Activated CD8-positive, alpha-beta T cell treated with anti-CD3 and anti-CD28 coated beads, Interleukin-2, amount 10 ng/mL, durations not matched to agents 7 days and 5 days (primary cell): ENCODE results near the gene RNF125. TPM values are rescaled to one million over a fixed set of nuclear protein-coding genes. Genes with fewer than 3 reads are reported as not detected.

Experiments
- ATAC-seq: fragments of 150-1000 bp; cut with Tn5 transposase; one replicate; pipeline ENCODE4 v1.10.0; 2021; ENCODE audit warnings: moderate library complexity
- CTCF ChIA-PET: fragments of 350-600 bp; sonication (Branson Sonifier 250); formaldehyde crosslinking; loops from one replicate; lab custom pipeline; 2021; ENCODE audit warnings: antibody characterized with exemption; lab: Charles Lee
- POLR2A ChIA-PET: fragments of 350-600 bp; sonication (Branson Sonifier 250); formaldehyde crosslinking; loops from one replicate; lab custom pipeline; 2021; ENCODE audit warnings: antibody characterized with exemption; lab: Charles Lee
- DNase-seq: peaks from one replicate; pipeline ENCODE4 v3.0.0-alpha.2; 2020
- H3K27ac Mint-ChIP-seq: one replicate; pipeline ENCODE4 v1.8.0; 2021; ENCODE audit warnings: mild to moderate bottlenecking, mixed read lengths
- H3K27me3 Mint-ChIP-seq: one replicate; pipeline ENCODE4 v1.8.0; 2021; ENCODE audit warnings: low read depth, mixed read lengths
- H3K36me3 Mint-ChIP-seq: one replicate; pipeline ENCODE4 v1.8.0; 2021; ENCODE audit warnings: low read depth, mixed read lengths
- H3K4me1 Mint-ChIP-seq: one replicate; pipeline ENCODE4 v1.8.0; 2021; ENCODE audit warnings: low read depth, mixed read lengths
- H3K4me3 Mint-ChIP-seq: one replicate; pipeline ENCODE4 v1.8.0; 2021; ENCODE audit warnings: mild to moderate bottlenecking, mixed read lengths
- H3K9me3 Mint-ChIP-seq: one replicate; pipeline ENCODE4 v1.8.0; 2022; ENCODE audit warnings: mixed read lengths; ENCODE audit not compliant: insufficient read depth
- total RNA-seq, 2 experiments: library from RNA; stranded (reverse); gene quantifications; one replicate each; pipeline ENCODE4 v1.2.3, GENCODE V29; 2021

RNF125 gene
- 10 to 100 TPM; 26.5 to 27.9 TPM for total RNA-seq

GRCh38 chr18:32018331-32019250 lies at the start of gene RNF125:
Gene RNF125, plus strand, starts transcription at chr18:32018825. Its CDS starts 39 bp downstream, at chr18:32018864.
- POLR2A ChIA-PET, result interaction anchor here (0.6 to 2.6 kb wide), 29 partner anchors 9 to 148 kb away, joined by 3 to 70 read pairs (median 6); partner anchors contain the start of genes RNF138 and TRAPPC8
- Mint-ChIP-seq H3K4me1 (peaks cover 53% of the 10 kb centered on the region), H3K27ac (peak within 1 kb of the TSS; percentile 99), H3K36me3 (peaks cover 30% of the 10 kb centered on the region), H3K4me3 (peak within 1 kb of the TSS; percentile 100), H3K9me3 (no peaks in the 10 kb centered on the region), H3K27me3 (no peaks in the 10 kb centered on the region)
- DNase-seq (peak; percentile 94), ATAC-seq (peak; percentile 88)
- CTCF ChIA-PET, result interaction anchor here (0.7 to 2.6 kb wide), 23 partner anchors 10 to 120 kb away, joined by 3 to 44 read pairs (median 5); partner anchors contain the start of genes RNF138 and TRAPPC8

- ChIA-PET POLR2A (no interaction called here), CTCF (no interaction called here)
- Mint-ChIP-seq H3K27me3 (peaks cover 4% of the 10 kb centered on the region), H3K9me3 (peaks cover 14% of the 10 kb centered on the region), H3K27ac (no peak overlapping the region), H3K4me1 (no peaks in the 10 kb centered on the region), H3K4me3 (no peak overlapping the region), H3K36me3 (peaks cover 8% of the 10 kb centered on the region)
- DNase-seq (no peak), ATAC-seq (no peak)
Measured at GRCh38 chr18:31970617-31971016, 48.0 kb upstream of the RNF125 start.

DNA sequence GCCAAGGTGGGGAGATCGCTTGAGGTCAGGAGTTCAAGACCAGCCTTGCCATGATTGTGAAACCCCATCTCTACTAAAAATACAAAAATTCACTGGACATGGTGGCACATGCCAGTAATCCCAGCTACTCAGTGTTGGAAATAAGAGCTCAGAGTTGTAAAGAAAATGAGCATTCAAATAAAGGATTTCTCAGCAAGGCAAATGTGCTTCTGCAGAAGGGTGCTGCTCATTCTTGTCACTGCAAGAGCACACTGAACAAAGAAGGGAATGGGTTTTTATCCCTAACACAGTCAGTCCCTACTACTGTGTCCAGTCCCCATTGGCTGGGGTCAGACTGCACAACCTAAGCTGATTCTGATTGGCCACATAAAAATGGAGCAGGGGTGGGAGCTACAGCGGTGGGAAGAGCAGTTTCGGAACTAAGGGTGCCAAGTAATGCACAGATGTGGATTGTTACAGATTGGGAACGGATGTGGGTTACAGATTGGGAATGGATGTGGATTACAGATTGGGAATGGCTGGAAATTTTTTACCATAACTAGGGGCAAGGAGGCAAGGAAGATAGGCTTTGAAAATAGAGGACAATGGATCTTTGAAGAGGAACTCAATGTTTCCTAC lies 44.6 kb upstream of the RNF125 start:
- H3K9me3 Mint-ChIP-seq, result peaks cover 21% of the 10 kb centered on the region
- ChIA-PET CTCF (interaction anchor here (1.6 kb wide), 1 partner anchor 16 kb away, joined by 3 read pairs; no protein-coding TSS in a partner anchor), POLR2A (no interaction called here)
- no peak overlapping the region for H3K4me3 Mint-ChIP-seq
- H3K36me3 Mint-ChIP-seq, result peaks cover 11% of the 10 kb centered on the region
- DNase-seq, result no peak
- H3K27me3 Mint-ChIP-seq, result peaks cover 4% of the 10 kb centered on the region
- no peak overlapping the region for H3K27ac Mint-ChIP-seq
- no peak for ATAC-seq
- H3K4me1 Mint-ChIP-seq, result no peaks in the 10 kb centered on the region

DNA sequence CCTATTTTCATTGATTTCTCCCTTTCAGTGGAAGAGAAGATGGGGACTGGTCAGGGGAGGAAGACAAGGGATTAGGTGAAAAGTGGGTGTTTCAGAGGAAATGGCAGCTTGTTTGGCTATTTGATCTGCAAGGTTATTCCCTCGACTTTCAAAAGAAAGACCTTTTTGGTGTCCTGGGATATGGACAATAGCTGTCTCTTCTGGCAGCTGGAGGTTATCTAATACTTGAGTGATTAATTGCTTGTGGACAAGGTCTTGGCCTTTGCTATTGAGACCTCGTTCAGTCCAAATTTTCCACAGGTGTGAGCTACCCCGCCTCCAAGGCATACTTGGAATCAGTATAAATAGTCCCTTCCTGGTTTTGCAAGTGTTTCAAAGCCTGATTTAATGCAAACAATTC lies 42.4 kb upstream of the RNF125 start:
- Mint-ChIP-seq H3K36me3 (peaks cover 14% of the 10 kb centered on the region), H3K27me3 (no peaks in the 10 kb centered on the region), H3K9me3 (peaks cover 21% of the 10 kb centered on the region), H3K4me3 (no peak overlapping the region), H3K27ac (no peak overlapping the region), H3K4me1 (no peaks in the 10 kb centered on the region)
- no peak for DNase-seq
- POLR2A ChIA-PET, result no interaction called here
- CTCF ChIA-PET, result interaction anchor here (0.8 to 2.7 kb wide), 10 partner anchors 11 to 235 kb away, joined by 3 to 9 read pairs (median 3); partner anchors contain the start of gene TRAPPC8
- no peak for ATAC-seq

- DNase-seq, result peak; percentile 44
- Mint-ChIP-seq H3K27ac (no peak overlapping the region), H3K27me3 (no peaks in the 10 kb centered on the region), H3K36me3 (peaks cover 14% of the 10 kb centered on the region), H3K4me3 (no peak overlapping the region), H3K9me3 (peaks cover 21% of the 10 kb centered on the region), H3K4me1 (no peaks in the 10 kb centered on the region)
- CTCF ChIA-PET, result interaction anchor here (0.6 to 2.7 kb wide), 15 partner anchors 9 to 285 kb away, joined by 3 to 9 read pairs (median 3); partner anchors contain the start of gene TRAPPC8
- POLR2A ChIA-PET, result no interaction called here
- ATAC-seq, result no peak
Measured at GRCh38 chr18:31977270-31977872, 41.3 kb upstream of the RNF125 start.

GRCh38 chr18:31978616-31979015 lies 40.0 kb upstream of the RNF125 start:
- Mint-ChIP-seq H3K4me3 (no peak overlapping the region), H3K4me1 (no peaks in the 10 kb centered on the region), H3K9me3 (peaks cover 21% of the 10 kb centered on the region), H3K36me3 (peaks cover 14% of the 10 kb centered on the region), H3K27me3 (no peaks in the 10 kb centered on the region), H3K27ac (no peak overlapping the region)
- CTCF ChIA-PET, result interaction anchor here (2.7 kb wide), 1 partner anchor 93 kb away, joined by 6 read pairs; no protein-coding TSS in a partner anchor
- POLR2A ChIA-PET, result interaction anchor here (1.3 kb wide), 1 partner anchor 36 kb away, joined by 3 read pairs; no protein-coding TSS in a partner anchor
- DNase-seq (no peak), ATAC-seq (no peak)

- peaks cover 9% of the 10 kb centered on the region for H3K36me3 Mint-ChIP-seq
- H3K27ac Mint-ChIP-seq, result no peak overlapping the region
- H3K9me3 Mint-ChIP-seq, result peaks cover 13% of the 10 kb centered on the region
- DNase-seq, result no peak
- ATAC-seq, result no peak
- CTCF ChIA-PET, result no interaction called here
- POLR2A ChIA-PET, result interaction anchor here (1.0 to 1.3 kb wide), 2 partner anchors 37 to 39 kb away, joined by 3 read pairs; partner anchors contain the start of gene RNF125
- H3K27me3 Mint-ChIP-seq, result no peaks in the 10 kb centered on the region
- H3K4me1 Mint-ChIP-seq, result peaks cover 6% of the 10 kb centered on the region
- no peak overlapping the region for H3K4me3 Mint-ChIP-seq
Measured at GRCh38 chr18:31979714-31980113, 38.9 kb upstream of the RNF125 start.

- Mint-ChIP-seq H3K27me3 (no peaks in the 10 kb centered on the region), H3K4me1 (peaks cover 8% of the 10 kb centered on the region), H3K4me3 (no peak overlapping the region), H3K9me3 (peaks cover 7% of the 10 kb centered on the region), H3K27ac (no peak overlapping the region), H3K36me3 (peaks cover 6% of the 10 kb centered on the region)
- POLR2A ChIA-PET, result no interaction called here
- DNase-seq, result no peak
- CTCF ChIA-PET, result no interaction called here
- ATAC-seq, result no peak
Measured at GRCh38 chr18:31980863-31981262, 37.8 kb upstream of the RNF125 start.

- H3K27me3 Mint-ChIP-seq, result no peaks in the 10 kb centered on the region
- CTCF ChIA-PET, result no interaction called here
Measured at GRCh38 chr18:31983020-31983419, 35.6 kb upstream of the RNF125 start.

GRCh38 chr18:31983976-31984375 lies 34.6 kb upstream of the RNF125 start:
- Mint-ChIP-seq H3K4me1 (peaks cover 8% of the 10 kb centered on the region), H3K27ac (no peak overlapping the region), H3K36me3 (peaks cover 3% of the 10 kb centered on the region), H3K4me3 (no peak overlapping the region), H3K27me3 (no peaks in the 10 kb centered on the region), H3K9me3 (peaks cover under 1% of the 10 kb centered on the region)
- DNase-seq, result no peak
- no peak for ATAC-seq
- ChIA-PET CTCF (no interaction called here), POLR2A (interaction anchor here (2.1 kb wide), 1 partner anchor 35 kb away, joined by 9 read pairs; the partner anchor contains the start of gene RNF125)

More at GRCh38 chr18:31983020-31983419, 35.6 kb upstream of the RNF125 start:
- DNase-seq (no peak), ATAC-seq (no peak)
- Mint-ChIP-seq H3K36me3 (peaks cover 4% of the 10 kb centered on the region), H3K27ac (no peak overlapping the region), H3K9me3 (peaks cover 7% of the 10 kb centered on the region), H3K4me1 (peaks cover 8% of the 10 kb centered on the region), H3K4me3 (no peak overlapping the region)
- POLR2A ChIA-PET, result no interaction called here

DNA sequence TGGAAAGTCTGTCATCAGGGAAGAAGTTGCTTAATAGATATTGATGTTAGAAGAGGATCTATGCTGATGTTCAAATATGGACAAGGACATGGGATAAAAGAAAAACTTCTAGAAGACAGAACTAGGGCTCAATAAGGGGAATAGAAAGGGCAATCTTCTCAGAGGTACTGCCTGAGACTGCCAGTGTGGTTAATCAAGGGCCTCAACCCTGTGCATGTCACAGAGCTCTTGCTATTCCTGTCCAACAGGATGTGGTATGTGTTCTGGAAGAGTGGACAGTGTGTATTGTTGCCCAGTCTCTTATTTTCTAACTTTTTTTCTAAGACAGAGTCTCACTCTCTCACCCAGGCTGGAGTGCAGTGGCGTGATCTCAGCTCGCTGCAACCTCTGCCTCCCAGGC lies 27.8 kb upstream of the RNF125 start:
- no peak overlapping the region for H3K4me3 Mint-ChIP-seq
- H3K36me3 Mint-ChIP-seq, result no peaks in the 10 kb centered on the region
- H3K27me3 Mint-ChIP-seq, result peaks cover 2% of the 10 kb centered on the region
- no peak overlapping the region for H3K27ac Mint-ChIP-seq
- DNase-seq, result no peak
- POLR2A ChIA-PET, result interaction anchor here (1.5 kb wide), 1 partner anchor 28 kb away, joined by 3 read pairs; no protein-coding TSS in a partner anchor
- CTCF ChIA-PET, result no interaction called here
- no peaks in the 10 kb centered on the region for H3K9me3 Mint-ChIP-seq
- peaks cover 3% of the 10 kb centered on the region for H3K4me1 Mint-ChIP-seq
- ATAC-seq, result no peak
